ENCODE data around the gene UGDH. TPM values are rescaled to one million over a fixed set of nuclear protein-coding genes. Genes with fewer than 3 reads are reported as not detected.
"Not testable (repeated sequence)": the region's sequence is repeated elsewhere in the genome, so short reads cannot be mapped to it uniquely, and the experiment has no call there.

UGDH gene
- total RNA-seq, 1 experiment from 2014 or later, result 104 TPM

- H2AFZ ChIP-seq (ENCODE audit: low read length), result no peak overlapping the region
- no peak overlapping the region for H4K8ac ChIP-seq (replicated peaks; ENCODE audit: insufficient read length, low read depth, low read length)
- no peak overlapping the region for H2BK12ac ChIP-seq (ENCODE audit: insufficient read length, low read depth, low read length)
- no peak overlapping the region for H3T11ph ChIP-seq (ENCODE audit: low read length)
- no peaks in the 10 kb centered on the region for H4K20me1 ChIP-seq (ENCODE audit: control insufficient read depth, insufficient read depth, insufficient read length)
- TF ChIP-seq, protein P1, sequence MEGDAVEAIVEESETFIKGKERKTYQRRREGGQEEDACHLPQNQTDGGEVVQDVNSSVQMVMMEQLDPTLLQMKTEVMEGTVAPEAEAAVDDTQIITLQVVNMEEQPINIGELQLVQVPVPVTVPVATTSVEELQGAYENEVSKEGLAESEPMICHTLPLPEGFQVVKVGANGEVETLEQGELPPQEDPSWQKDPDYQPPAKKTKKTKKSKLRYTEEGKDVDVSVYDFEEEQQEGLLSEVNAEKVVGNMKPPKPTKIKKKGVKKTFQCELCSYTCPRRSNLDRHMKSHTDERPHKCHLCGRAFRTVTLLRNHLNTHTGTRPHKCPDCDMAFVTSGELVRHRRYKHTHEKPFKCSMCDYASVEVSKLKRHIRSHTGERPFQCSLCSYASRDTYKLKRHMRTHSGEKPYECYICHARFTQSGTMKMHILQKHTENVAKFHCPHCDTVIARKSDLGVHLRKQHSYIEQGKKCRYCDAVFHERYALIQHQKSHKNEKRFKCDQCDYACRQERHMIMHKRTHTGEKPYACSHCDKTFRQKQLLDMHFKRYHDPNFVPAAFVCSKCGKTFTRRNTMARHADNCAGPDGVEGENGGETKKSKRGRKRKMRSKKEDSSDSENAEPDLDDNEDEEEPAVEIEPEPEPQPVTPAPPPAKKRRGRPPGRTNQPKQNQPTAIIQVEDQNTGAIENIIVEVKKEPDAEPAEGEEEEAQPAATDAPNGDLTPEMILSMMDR (conservative IDR thresholded peaks at IDR 0.05), result no peak
- Mint-ChIP-seq H3K9me3 (no peaks in the 10 kb centered on the region), H3K4me1 (peaks cover 21 to 25% of the 10 kb centered on the region in 2 experiments), H3K36me3 (ENCODE audit: insufficient read depth in 1 of 3, low read depth in 3 of 3) (no peaks in the 10 kb centered on the region), H3K27ac (peak overlapping the region in 2 of 3 experiments; percentile 59 to 61; a peak in 3 of 7 replicates), H3K4me3 (no peak overlapping the region), H3K27me3 (ENCODE audit: low read depth) (no peaks in the 10 kb centered on the region)
- no peak for DNase-seq
- H3K14ac ChIP-seq (ENCODE audit: insufficient read depth, low read length), result no peak overlapping the region
- no peaks in the 10 kb centered on the region for H3K79me1 ChIP-seq (ENCODE audit: insufficient read depth, low read depth, low read length, poor library complexity, severe bottlenecking)
- no peak overlapping the region for H2BK15ac ChIP-seq (ENCODE audit: low read depth, low read length)
- H3K27me3 ChIP-seq (ENCODE audit: insufficient read depth, low read length), result no peaks in the 10 kb centered on the region
- H3K79me2 ChIP-seq (ENCODE audit: insufficient read depth, low read length), result no peaks in the 10 kb centered on the region
- H3K56ac ChIP-seq (ENCODE audit: insufficient read length, low read depth, low read length), result no peak overlapping the region
- H3K9ac ChIP-seq (ENCODE audit: extremely low read depth, insufficient read length, low read length), result no peak overlapping the region
- H2BK5ac ChIP-seq (ENCODE audit: insufficient read length, low read length), result no peak overlapping the region
- no peak overlapping the region for H3K4ac ChIP-seq (ENCODE audit: low read depth, low read length)
- no peak overlapping the region for H3K4me2 ChIP-seq (ENCODE audit: insufficient read depth, insufficient read length, low read length)
- no peak overlapping the region for H3K27ac ChIP-seq (ENCODE audit: insufficient read length, low read depth, low read length)
- no peak overlapping the region for H2BK20ac ChIP-seq (ENCODE audit: low read depth, low read length, poor library complexity, severe bottlenecking)
- no peak overlapping the region for H3K18ac ChIP-seq (ENCODE audit: insufficient read length, low read depth, low read length)
- no peaks in the 10 kb centered on the region for H3K9me3 ChIP-seq (ENCODE audit: control insufficient read depth, low read depth, low read length)
- H2BK120ac ChIP-seq (ENCODE audit: low read depth, low read length, poor library complexity, severe bottlenecking), result no peak overlapping the region
- no peak overlapping the region for H3K23ac ChIP-seq (ENCODE audit: insufficient read length, low read depth, low read length)
- H3K23me2 ChIP-seq (ENCODE audit: insufficient read length, low read depth, low read length, poor library complexity, severe bottlenecking), result no peaks in the 10 kb centered on the region
- no peak overlapping the region for H2AK5ac ChIP-seq (ENCODE audit: insufficient read length, low read length)
- H4K91ac ChIP-seq (ENCODE audit: insufficient read length, low read depth, low read length), result no peak overlapping the region
- WGBS (ENCODE audit: extremely low coverage, insufficient read length, low lambda C conversion rate), result no CpG with 5 or more reads among the region's 1 CpG
- no peak overlapping the region for H4K5ac ChIP-seq (ENCODE audit: insufficient read length, low read depth, low read length)
- H3K4me1 ChIP-seq (ENCODE audit: insufficient read depth, low read length), result no peaks in the 10 kb centered on the region; the same call in 1 of the 2 replicates
Observed at GRCh38 chr4:39544580-39545315, 17.5 kb upstream of the UGDH start.

- H4K20me1 ChIP-seq (ENCODE audit: control insufficient read depth, insufficient read depth, insufficient read length); H3K36me3 Mint-ChIP-seq (ENCODE audit: insufficient read depth in 1 of 3, low read depth in 3 of 3); H3K23ac ChIP-seq (ENCODE audit: insufficient read length, low read depth, low read length); H3K18ac ChIP-seq (ENCODE audit: insufficient read length, low read depth, low read length); H2BK5ac ChIP-seq (ENCODE audit: insufficient read length, low read length); H2BK15ac ChIP-seq (ENCODE audit: low read depth, low read length); H2AK5ac ChIP-seq (ENCODE audit: insufficient read length, low read length); DNase-seq; H3K27me3 Mint-ChIP-seq (ENCODE audit: low read depth); H3K4me1 ChIP-seq (ENCODE audit: insufficient read depth, low read length); H2BK12ac ChIP-seq (ENCODE audit: insufficient read length, low read depth, low read length); H3K23me2 ChIP-seq (ENCODE audit: insufficient read length, low read depth, low read length, poor library complexity, severe bottlenecking); H3K56ac ChIP-seq (ENCODE audit: insufficient read length, low read depth, low read length); H3K4ac ChIP-seq (ENCODE audit: low read depth, low read length); H4K5ac ChIP-seq (ENCODE audit: insufficient read length, low read depth, low read length); H3K79me1 ChIP-seq (ENCODE audit: insufficient read depth, low read depth, low read length, poor library complexity, severe bottlenecking); H3K4me3 Mint-ChIP-seq; H4K8ac ChIP-seq (replicated peaks; ENCODE audit: insufficient read length, low read depth, low read length); H4K91ac ChIP-seq (ENCODE audit: insufficient read length, low read depth, low read length); H3T11ph ChIP-seq (ENCODE audit: low read length); H2BK20ac ChIP-seq (ENCODE audit: low read depth, low read length, poor library complexity, severe bottlenecking); H2AFZ ChIP-seq (ENCODE audit: low read length); H3K9me3 Mint-ChIP-seq; H2BK120ac ChIP-seq (ENCODE audit: low read depth, low read length, poor library complexity, severe bottlenecking); H3K27ac ChIP-seq (ENCODE audit: insufficient read length, low read depth, low read length); H3K79me2 ChIP-seq (ENCODE audit: insufficient read depth, low read length); H3K4me2 ChIP-seq (ENCODE audit: insufficient read depth, insufficient read length, low read length); H3K27me3 ChIP-seq (ENCODE audit: insufficient read depth, low read length); H3K14ac ChIP-seq (ENCODE audit: insufficient read depth, low read length); H3K9ac ChIP-seq (ENCODE audit: extremely low read depth, insufficient read length, low read length); H3K9me3 ChIP-seq (ENCODE audit: control insufficient read depth, low read depth, low read length): not testable (repeated sequence)
- Mint-ChIP-seq H3K27ac (peak overlapping the region in 2 of 3 experiments; percentile 59 to 61; a peak in 4 of 7 replicates), H3K4me1 (peaks cover 21 to 25% of the 10 kb centered on the region in 2 experiments)
- no CpG with 5 or more reads among the region's 4 CpGs for WGBS (ENCODE audit: extremely low coverage, insufficient read length, low lambda C conversion rate)
Observed at GRCh38 chr4:39544080-39544479, 16.8 kb upstream of the UGDH start.
